A673 (cell line): ENCODE measurements around the gene MAPKAPK3. TPM values are rescaled to one million over a fixed set of nuclear protein-coding genes. Genes with fewer than 3 reads are reported as not detected.

Source experiments
- BruUV-seq: library from RNA; stranded (reverse); fragments of 400-500 nt; replicated peaks from 2 replicates; lab custom pipeline; 2021; lab: Mats Ljungman, UMichigan
- CTCF ChIA-PET: fragments of 300-600 bp; sonication (Branson Sonifier 250); formaldehyde crosslinking; loops from one replicate; lab custom pipeline; 2022; ENCODE audit warnings: antibody characterized with exemption; lab: Charles Lee
- POLR2A ChIA-PET: fragments of 300-600 bp; sonication (Branson Sonifier 250); formaldehyde crosslinking; loops from one replicate; lab custom pipeline; 2022; ENCODE audit warnings: antibody characterized with exemption; ENCODE audit not compliant: low non-redundant PET; lab: Charles Lee
- DNase-seq: peaks from one replicate; pipeline ENCODE4 v3.0.0-alpha.2; 2015; ENCODE audit warnings: low spot score
- H3K27ac ChIP-seq: fragments of 200-600 bp; sonication (generic); 2 replicates; pipeline ENCODE4 v1.5.1; 2016; ENCODE audit warnings: mixed run types, low read depth, mild to moderate bottlenecking, mixed read lengths, antibody characterized with exemption, low read length; ENCODE audit not compliant: poor library complexity, severe bottlenecking
- H3K27me3 ChIP-seq: fragments of 200-600 bp; sonication (generic); replicated peaks from 2 replicates; pipeline ENCODE4 v1.6.1; 2017; ENCODE audit warnings: mixed run types, low read depth, mild to moderate bottlenecking, mixed read lengths, antibody characterized with exemption, low read length; ENCODE audit not compliant: insufficient read depth, poor library complexity
- H3K36me3 ChIP-seq: fragments of 200-600 bp; sonication (generic); 2 replicates; pipeline ENCODE4 v1.6.1; 2016; ENCODE audit warnings: mixed run types, mild to moderate bottlenecking, mixed read lengths, antibody characterized with exemption, low read length; ENCODE audit not compliant: insufficient read depth, poor library complexity, severe bottlenecking
- H3K4me1 ChIP-seq: fragments of 200-600 bp; sonication (generic); 2 replicates; pipeline ENCODE4 v1.6.1; 2017; ENCODE audit warnings: mixed run types, mild to moderate bottlenecking, mixed read lengths, antibody characterized with exemption, low read length; ENCODE audit not compliant: insufficient read depth, poor library complexity, severe bottlenecking
- H3K4me3 ChIP-seq: fragments of 200-600 bp; sonication (generic); 2 replicates; pipeline ENCODE4 v1.5.1; 2016; ENCODE audit warnings: low read depth, mixed run types, mild to moderate bottlenecking, mixed read lengths, low read length; ENCODE audit not compliant: poor library complexity, severe bottlenecking
- H3K9me3 ChIP-seq: fragments of 200-600 bp; sonication (generic); 2 replicates; pipeline ENCODE4 v1.6.1; 2016; ENCODE audit warnings: mixed run types, low read depth, mild to moderate bottlenecking, mixed read lengths, antibody characterized with exemption, low read length; ENCODE audit not compliant: poor library complexity, severe bottlenecking
- CTCF ChIP-seq: fragments of 300-800, 200-600 bp; sonication (generic); conservative IDR thresholded peaks from 2 replicates; pipeline ENCODE4 v1.5.1; 2017; ENCODE audit warnings: low read depth, mild to moderate bottlenecking, antibody characterized with exemption, low read length, moderate library complexity, mixed read lengths
- EZH2 ChIP-seq: fragments of 200-600 bp; sonication (generic); IDR thresholded peaks from 2 replicates; pipeline ENCODE4 v1.6.1; 2017; ENCODE audit warnings: borderline replicate concordance, low read depth, mild to moderate bottlenecking, mixed read lengths, antibody characterized with exemption, low read length; ENCODE audit not compliant: poor library complexity, severe bottlenecking
- intact Hi-C: fragments of 100-400 bp; cut with micrococcal nuclease; formaldehyde crosslinking; loops from one replicate; pipeline ENCODE4 v1.10.0; 2022; ENCODE audit not compliant: unreplicated experiment
- total RNA-seq: library from RNA; stranded (reverse); gene quantifications from 2 replicates; pipeline ENCODE4 v1.2.3, GENCODE V29; 2021

MAPKAPK3 gene
- total RNA-seq, 1 experiment from 2014 or later = 15.8 TPM

GRCh38 chr3:50574444-50574831 is 42.5 kb upstream of the MAPKAPK3 start:
- TF ChIP-seq EZH2 (no peak), CTCF (no peak)
- H3K27me3 ChIP-seq = no peaks in the 10 kb centered on the region
- H3K4me3 ChIP-seq = no peak overlapping the region
- no peaks in the 10 kb centered on the region for H3K9me3 ChIP-seq
- intact Hi-C loops = loop anchor here (5.0 kb wide), 1 partner anchor 38 kb away; the partner anchor contains the start of gene CISH
- H3K27ac ChIP-seq = no peak overlapping the region
- no peaks in the 10 kb centered on the region for H3K36me3 ChIP-seq
- CTCF ChIA-PET = no interaction called here
- no peak for DNase-seq
- BruUV-seq = no TSS peak
- POLR2A ChIA-PET = no interaction called here
- H3K4me1 ChIP-seq = no peaks in the 10 kb centered on the region

GRCh38 chr3:50575372-50575771 is 41.6 kb upstream of the MAPKAPK3 start:
- no peak for DNase-seq

GRCh38 chr3:50577348-50577747 is 39.6 kb upstream of the MAPKAPK3 start:
- DNase-seq = no peak
- Histone ChIP-seq H3K27ac (no peak overlapping the region), H3K36me3 (no peaks in the 10 kb centered on the region), H3K9me3 (no peaks in the 10 kb centered on the region), H3K27me3 (no peaks in the 10 kb centered on the region), H3K4me3 (no peak overlapping the region), H3K4me1 (no peaks in the 10 kb centered on the region)
- ChIA-PET POLR2A (no interaction called here), CTCF (no interaction called here)
- TF ChIP-seq CTCF = no peak
- no peak for TF ChIP-seq EZH2
- intact Hi-C loops = no loop called here
- BruUV-seq = no TSS peak

More at GRCh38 chr3:50575372-50575771, 41.6 kb upstream of the MAPKAPK3 start:
- BruUV-seq = no TSS peak
- Histone ChIP-seq H3K9me3 (no peaks in the 10 kb centered on the region), H3K36me3 (no peaks in the 10 kb centered on the region), H3K27ac (no peak overlapping the region), H3K4me1 (no peaks in the 10 kb centered on the region), H3K27me3 (no peaks in the 10 kb centered on the region), H3K4me3 (no peak overlapping the region)
- POLR2A ChIA-PET = no interaction called here
- TF ChIP-seq EZH2 (no peak), CTCF (no peak)
- intact Hi-C loops = no loop called here
- CTCF ChIA-PET = interaction anchor here (0.6 kb wide), 1 partner anchor 14 kb away, joined by 4 read pairs; no protein-coding TSS in a partner anchor
